Glutamatergic neuron (in vitro differentiated cells): Measurements from ENCODE around the gene GABRG3. TPM values are rescaled to one million over a fixed set of nuclear protein-coding genes. Genes with fewer than 3 reads are reported as not detected.
A peak's percentile ranks its signal among the peaks of the same experiment; 100 is the strongest.
"Not testable (repeated sequence)": the region's sequence is repeated elsewhere in the genome, so short reads cannot be mapped to it uniquely, and the experiment has no call there.

Source experiments
- DNase-seq: peaks from one replicate; pipeline ENCODE4 v3.0.0; 2022
- H3K27ac Mint-ChIP-seq: one replicate; pipeline ENCODE4 v1.8.0; 2020; ENCODE audit warnings: mild to moderate bottlenecking, mixed read lengths, inconsistent platforms; ENCODE audit not compliant: unreplicated experiment
- H3K27me3 Mint-ChIP-seq: one replicate; pipeline ENCODE4 v1.8.0; 2020; ENCODE audit warnings: mild to moderate bottlenecking, moderate library complexity, mixed read lengths, inconsistent platforms; ENCODE audit not compliant: unreplicated experiment
- H3K36me3 Mint-ChIP-seq: one replicate; pipeline ENCODE4 v1.8.0; 2020; ENCODE audit warnings: mild to moderate bottlenecking, mixed read lengths, inconsistent platforms; ENCODE audit not compliant: unreplicated experiment
- H3K4me1 Mint-ChIP-seq: one replicate; pipeline ENCODE4 v1.8.0; 2020; ENCODE audit warnings: mild to moderate bottlenecking, low read depth, mixed read lengths, inconsistent platforms; ENCODE audit not compliant: unreplicated experiment
- H3K4me3 Mint-ChIP-seq: one replicate; pipeline ENCODE4 v1.8.0; 2020; ENCODE audit warnings: mild to moderate bottlenecking, mixed read lengths, inconsistent platforms; ENCODE audit not compliant: unreplicated experiment
- H3K9me3 Mint-ChIP-seq: one replicate; pipeline ENCODE4 v1.8.0; 2020; ENCODE audit warnings: mild to moderate bottlenecking, moderate library complexity, mixed read lengths, inconsistent platforms; ENCODE audit not compliant: unreplicated experiment
- CTCF ChIP-seq: fragments of 200-600 bp; sonication (generic); IDR thresholded peaks from one replicate; pipeline ENCODE4 v1.5.0; 2021; ENCODE audit not compliant: partially characterized antibody, unreplicated experiment
- total RNA-seq: library from RNA; stranded (reverse); fragmentation: NEBNext Ultra II Directional; extraction: Animal tissue kit (Norgen Biotek cat#: 25700); gene quantifications from one replicate; pipeline ENCODE4 v1.2.1, GENCODE V29; 2021; ENCODE audit not compliant: unreplicated experiment

The GABRG3 gene
- total RNA-seq, 1 donor from 2014 or later: 1.3 TPM

- DNase-seq: no peak
- no peak overlapping the region for H3K4me3 Mint-ChIP-seq
- peaks cover 12% of the 10 kb centered on the region for H3K4me1 Mint-ChIP-seq
- H3K27ac Mint-ChIP-seq: peak overlapping the region; percentile 74
- H3K9me3 Mint-ChIP-seq: peaks cover 1% of the 10 kb centered on the region
- H3K36me3 Mint-ChIP-seq: peaks cover 15% of the 10 kb centered on the region
- no peak for TF ChIP-seq CTCF
- no peaks in the 10 kb centered on the region for H3K27me3 Mint-ChIP-seq
These were observed 211.7 kb downstream of the GABRG3 start for GRCh38 chr15:27182561-27183110.

GRCh38 chr15:27183201-27183600 is 212.2 kb downstream of the GABRG3 start:
- no peak for TF ChIP-seq CTCF

GRCh38 chr15:27191515-27191914 is 220.5 kb downstream of the GABRG3 start:
- not testable (repeated sequence) for H3K27me3 Mint-ChIP-seq, H3K27ac Mint-ChIP-seq, H3K4me3 Mint-ChIP-seq, H3K4me1 Mint-ChIP-seq, DNase-seq
- H3K9me3 Mint-ChIP-seq: peaks cover 14% of the 10 kb centered on the region
- H3K36me3 Mint-ChIP-seq: peaks cover 18% of the 10 kb centered on the region

More at GRCh38 chr15:27183201-27183600, 212.2 kb downstream of the GABRG3 start:
- DNase-seq: no peak
- peaks cover 12% of the 10 kb centered on the region for H3K4me1 Mint-ChIP-seq
- H3K4me3 Mint-ChIP-seq: no peak overlapping the region
- no peaks in the 10 kb centered on the region for H3K27me3 Mint-ChIP-seq
- peaks cover 9% of the 10 kb centered on the region for H3K36me3 Mint-ChIP-seq
- no peak overlapping the region for H3K27ac Mint-ChIP-seq
- peaks cover 1% of the 10 kb centered on the region for H3K9me3 Mint-ChIP-seq

- no peak for TF ChIP-seq CTCF
- H3K27ac Mint-ChIP-seq: no peak overlapping the region
These were observed 225.7 kb downstream of the GABRG3 start for GRCh38 chr15:27196691-27197090.

GRCh38 chr15:27201425-27201824 is 230.4 kb downstream of the GABRG3 start:
- Mint-ChIP-seq H3K4me1 (no peaks in the 10 kb centered on the region), H3K27me3 (no peaks in the 10 kb centered on the region), H3K27ac (no peak overlapping the region), H3K36me3 (peaks cover 5% of the 10 kb centered on the region), H3K9me3 (peaks cover 2% of the 10 kb centered on the region), H3K4me3 (no peak overlapping the region)
- no peak for DNase-seq
- no peak for TF ChIP-seq CTCF

More at GRCh38 chr15:27196691-27197090, 225.7 kb downstream of the GABRG3 start:
- Mint-ChIP-seq H3K9me3 (peaks cover 5% of the 10 kb centered on the region), H3K4me3 (no peak overlapping the region), H3K36me3 (peaks cover 5% of the 10 kb centered on the region), H3K27me3 (peaks cover 5% of the 10 kb centered on the region), H3K4me1 (peaks cover 5% of the 10 kb centered on the region)
- DNase-seq: no peak
